Measurements from ENCODE around the gene TMEM95.

DNA sequence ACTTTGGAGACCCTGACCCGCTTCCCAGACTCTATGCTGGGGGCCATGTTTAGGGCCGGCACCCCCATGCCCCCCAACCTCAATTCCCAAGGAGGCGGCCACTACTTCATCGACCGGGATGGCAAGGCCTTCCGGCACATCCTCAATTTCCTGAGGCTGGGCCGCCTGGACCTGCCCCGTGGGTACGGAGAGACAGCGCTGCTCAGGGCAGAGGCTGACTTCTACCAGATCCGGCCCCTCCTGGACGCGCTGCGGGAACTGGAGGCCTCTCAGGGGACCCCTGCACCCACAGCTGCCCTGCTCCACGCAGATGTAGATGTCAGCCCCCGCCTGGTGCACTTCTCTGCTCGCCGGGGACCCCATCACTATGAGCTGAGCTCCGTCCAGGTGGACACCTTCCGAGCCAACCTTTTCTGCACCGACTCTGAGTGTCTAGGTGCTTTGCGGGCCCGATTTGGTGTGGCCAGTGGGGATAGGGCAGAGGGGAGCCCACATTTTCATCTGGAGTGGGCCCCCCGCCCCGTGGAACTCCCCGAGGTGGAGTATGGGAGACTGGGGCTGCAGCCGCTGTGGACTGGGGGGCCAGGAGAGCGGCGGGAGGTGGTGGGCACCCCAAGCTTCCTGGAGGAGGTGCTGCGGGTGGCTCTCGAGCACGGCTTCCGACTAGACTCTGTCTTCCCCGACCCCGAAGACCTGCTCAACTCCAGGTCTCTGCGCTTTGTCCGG is 1.9 kb upstream of the TMEM95 start:
- TF ChIP-seq ZNF274 (IDR thresholded peaks at IDR 0.05; ENCODE audit: insufficient read depth, insufficient read length) = no peak
- TF ChIP-seq POLR2AphosphoS5 (IDR thresholded peaks at IDR 0.05; ENCODE audit: low read length) = no peak
- TF ChIP-seq ZBTB33 (IDR thresholded peaks at IDR 0.05) = no peak
- TF ChIP-seq, protein P1, sequence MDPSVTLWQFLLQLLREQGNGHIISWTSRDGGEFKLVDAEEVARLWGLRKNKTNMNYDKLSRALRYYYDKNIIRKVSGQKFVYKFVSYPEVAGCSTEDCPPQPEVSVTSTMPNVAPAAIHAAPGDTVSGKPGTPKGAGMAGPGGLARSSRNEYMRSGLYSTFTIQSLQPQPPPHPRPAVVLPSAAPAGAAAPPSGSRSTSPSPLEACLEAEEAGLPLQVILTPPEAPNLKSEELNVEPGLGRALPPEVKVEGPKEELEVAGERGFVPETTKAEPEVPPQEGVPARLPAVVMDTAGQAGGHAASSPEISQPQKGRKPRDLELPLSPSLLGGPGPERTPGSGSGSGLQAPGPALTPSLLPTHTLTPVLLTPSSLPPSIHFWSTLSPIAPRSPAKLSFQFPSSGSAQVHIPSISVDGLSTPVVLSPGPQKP (IDR thresholded peaks at IDR 0.05; ENCODE audit: low read depth, low read length) = no peak
- no peak for TF ChIP-seq CTCF (IDR thresholded peaks at IDR 0.05 in 2 of 3, conservative IDR thresholded peaks at IDR 0.05 in 1 of 3; ENCODE audit: control insufficient read depth in 2 of 3, extremely low read depth in 1 of 3, insufficient read depth in 1 of 3, low read depth in 3 of 3, low read length in 3 of 3)
- TF ChIP-seq FOXK2 (IDR thresholded peaks at IDR 0.05) = no peak
- no peak for TF ChIP-seq RBBP5 (conservative IDR thresholded peaks at IDR 0.05)
- TF ChIP-seq CHD4 (IDR thresholded peaks at IDR 0.05) = no peak
- no peak for TF ChIP-seq TCF7 (IDR thresholded peaks at IDR 0.05; ENCODE audit: borderline replicate concordance)
- TF ChIP-seq CHD1 (IDR thresholded peaks at IDR 0.05; ENCODE audit: low read depth, low read length) = no peak
- TF ChIP-seq KAT2A (conservative IDR thresholded peaks at IDR 0.05; ENCODE audit: control insufficient read depth, low read depth, low read length) = no peak
- TF ChIP-seq, protein P2, sequence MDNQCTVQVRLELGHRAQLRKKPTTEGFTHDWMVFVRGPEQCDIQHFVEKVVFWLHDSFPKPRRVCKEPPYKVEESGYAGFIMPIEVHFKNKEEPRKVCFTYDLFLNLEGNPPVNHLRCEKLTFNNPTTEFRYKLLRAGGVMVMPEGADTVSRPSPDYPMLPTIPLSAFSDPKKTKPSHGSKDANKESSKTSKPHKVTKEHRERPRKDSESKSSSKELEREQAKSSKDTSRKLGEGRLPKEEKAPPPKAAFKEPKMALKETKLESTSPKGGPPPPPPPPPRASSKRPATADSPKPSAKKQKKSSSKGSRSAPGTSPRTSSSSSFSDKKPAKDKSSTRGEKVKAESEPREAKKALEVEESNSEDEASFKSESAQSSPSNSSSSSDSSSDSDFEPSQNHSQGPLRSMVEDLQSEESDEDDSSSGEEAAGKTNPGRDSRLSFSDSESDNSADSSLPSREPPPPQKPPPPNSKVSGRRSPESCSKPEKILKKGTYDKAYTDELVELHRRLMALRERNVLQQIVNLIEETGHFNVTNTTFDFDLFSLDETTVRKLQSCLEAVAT (IDR thresholded peaks at IDR 0.05) = no peak

Measured in GM12878 (cell line).